Calu3 (cell line): ENCODE results near the gene COMMD2. TPM values are rescaled to one million over a fixed set of nuclear protein-coding genes. Genes with fewer than 3 reads are reported as not detected.

Experiments
- BruUV-seq: library from RNA; stranded (reverse); fragments of 400-500 nt; replicated peaks from 2 replicates; lab custom pipeline; 2021; lab: Mats Ljungman, UMichigan
- CTCF ChIA-PET: fragments of 300-600 bp; sonication (Branson Sonifier 250); formaldehyde crosslinking; loops from one replicate; lab custom pipeline; 2022; ENCODE audit warnings: antibody characterized with exemption; lab: Charles Lee
- DNase-seq: peaks from one replicate; pipeline ENCODE4 v3.0.0; 2022
- H3K27ac Mint-ChIP-seq: one replicate; pipeline ENCODE4 v1.8.0; 2022; ENCODE audit warnings: mixed read lengths; ENCODE audit not compliant: unreplicated experiment
- H3K27me3 Mint-ChIP-seq: one replicate; pipeline ENCODE4 v1.8.0; 2022; ENCODE audit warnings: mixed read lengths; ENCODE audit not compliant: unreplicated experiment
- H3K36me3 Mint-ChIP-seq: one replicate; pipeline ENCODE4 v1.8.0; 2022; ENCODE audit warnings: mild to moderate bottlenecking, moderate library complexity, mixed read lengths; ENCODE audit not compliant: insufficient read depth, unreplicated experiment
- H3K4me1 Mint-ChIP-seq: one replicate; pipeline ENCODE4 v1.8.0; 2022; ENCODE audit warnings: mild to moderate bottlenecking, low read depth, mixed read lengths; ENCODE audit not compliant: unreplicated experiment
- H3K4me3 Mint-ChIP-seq: one replicate; pipeline ENCODE4 v1.8.0; 2022; ENCODE audit warnings: mild to moderate bottlenecking, low read depth, moderate library complexity, mixed read lengths; ENCODE audit not compliant: unreplicated experiment
- H3K9me3 Mint-ChIP-seq: one replicate; pipeline ENCODE4 v1.8.0; 2022; ENCODE audit warnings: low read depth, mixed read lengths; ENCODE audit not compliant: unreplicated experiment
- CTCF ChIP-seq: fragments of 200-600 bp; IDR thresholded peaks from one replicate; pipeline ENCODE4 v1.8.0; 2022; ENCODE audit warnings: antibody characterized with exemption; ENCODE audit not compliant: unreplicated experiment
- intact Hi-C: fragments of 100-400 bp; cut with micrococcal nuclease; formaldehyde crosslinking; loops from one replicate; pipeline ENCODE4 v1.10.0; 2022; ENCODE audit not compliant: unreplicated experiment
- total RNA-seq: library from RNA; stranded (reverse); gene quantifications from 2 replicates; pipeline ENCODE4 v1.2.3, GENCODE V29; 2022

COMMD2 gene
- total RNA-seq, 1 experiment from 2014 or later = 73.0 TPM

- intact Hi-C loops = no loop called here
- TF ChIP-seq CTCF = no peak
- CTCF ChIA-PET = interaction anchor here (0.7 to 1.6 kb wide), 3 partner anchors 11 to 35 kb away, joined by 3 to 5 read pairs (median 4); no protein-coding TSS in a partner anchor
- no peak for DNase-seq
- Mint-ChIP-seq H3K9me3 (peaks cover 8% of the 10 kb centered on the region), H3K4me1 (peaks cover 18% of the 10 kb centered on the region), H3K36me3 (no peaks in the 10 kb centered on the region), H3K27ac (no peak overlapping the region), H3K4me3 (no peak overlapping the region), H3K27me3 (no peaks in the 10 kb centered on the region)
- no TSS peak for BruUV-seq
Observed at GRCh38 chr3:149800693-149801092, 48.4 kb upstream of the COMMD2 start.

GRCh38 chr3:149796026-149796425 is 43.7 kb upstream of the COMMD2 start:
- peaks cover 13% of the 10 kb centered on the region for H3K4me1 Mint-ChIP-seq
- no TSS peak for BruUV-seq
- DNase-seq = no peak
- intact Hi-C loops = no loop called here
- CTCF ChIA-PET = interaction anchor here (0.9 kb wide), 1 partner anchor 12 kb away, joined by 3 read pairs; no protein-coding TSS in a partner anchor
- no peak overlapping the region for H3K4me3 Mint-ChIP-seq
- H3K27me3 Mint-ChIP-seq = no peaks in the 10 kb centered on the region
- no peak overlapping the region for H3K27ac Mint-ChIP-seq
- H3K9me3 Mint-ChIP-seq = peaks cover 8% of the 10 kb centered on the region
- H3K36me3 Mint-ChIP-seq = no peaks in the 10 kb centered on the region
- TF ChIP-seq CTCF = no peak

- no peak for TF ChIP-seq CTCF
- Mint-ChIP-seq H3K4me3 (no peak within 1 kb of the TSS), H3K27ac (no peak within 1 kb of the TSS), H3K9me3 (no peaks in the 10 kb centered on the region), H3K36me3 (no peaks in the 10 kb centered on the region), H3K4me1 (peaks cover 23% of the 10 kb centered on the region), H3K27me3 (no peaks in the 10 kb centered on the region)
- CTCF ChIA-PET = no interaction called here
- no peak for DNase-seq
- no TSS peak for BruUV-seq
- intact Hi-C loops = loop anchor here (5.0 kb wide), 1 partner anchor 1040 kb away; no protein-coding TSS in a partner anchor
Observed at GRCh38 chr3:149792452-149793270, 40.4 kb upstream of the COMMD2 start, which contains the start of gene ANKUB1. TSS of gene ANKUB1 (minus strand) at chr3:149792554. CDS start at chr3:149792366, 188 bp downstream.

- H3K27ac Mint-ChIP-seq = peak overlapping the region; percentile 21
- no peak for DNase-seq
- H3K27me3 Mint-ChIP-seq = no peaks in the 10 kb centered on the region
- CTCF ChIA-PET = interaction anchor here (0.6 to 1.6 kb wide), 3 partner anchors 17 to 222 kb away, joined by 4 to 5 read pairs (median 4); no protein-coding TSS in a partner anchor
- H3K4me1 Mint-ChIP-seq = peaks cover 17% of the 10 kb centered on the region
- H3K4me3 Mint-ChIP-seq = no peak overlapping the region
- H3K36me3 Mint-ChIP-seq = no peaks in the 10 kb centered on the region
- no TSS peak for BruUV-seq
- no peak for TF ChIP-seq CTCF
- H3K9me3 Mint-ChIP-seq = no peaks in the 10 kb centered on the region
- intact Hi-C loops = loop anchor here (5.0 kb wide), 1 partner anchor 1038 kb away; no protein-coding TSS in a partner anchor
Observed at GRCh38 chr3:149790698-149791097, 38.4 kb upstream of the COMMD2 start.
